ENCODE data around the gene GPRASP2. TPM values are rescaled to one million over a fixed set of nuclear protein-coding genes. Genes with fewer than 3 reads are reported as not detected.

The GPRASP2 gene
- total RNA-seq, result 14.5 and 19.5 TPM in 2 replicates

GRCh38 chrX:102712216-102712966, at the start of gene GPRASP2:
Gene GPRASP2, plus strand, starts transcription at chrX:102712448. Its CDS starts 2,422 bp downstream, at chrX:102714870.

GRCh38 chrX:102720237-102721168, 8.3 kb downstream of the GPRASP2 start, which contains the start of gene GPRASP3:
Gene GPRASP3, plus strand, starts transcription at chrX:102720743. Its CDS starts 28,253 bp downstream, at chrX:102748996.

Small RNA genes lying within 50 kb of the gene (small RNA-seq; reads per million reads assigned to genes)
- gene RNU6-589P, result not detected

Other genes with a start within 250 kb of the GPRASP2 start
- not detected in 2 replicates for gene TCP11X2, start 240.6 kb upstream of the GPRASP2 start, total RNA-seq
- 5.9 and 6.0 TPM in 2 replicates for gene TMSB15A, start 195.7 kb upstream of the GPRASP2 start, total RNA-seq
- gene ARMCX5, start 112.9 kb upstream of the GPRASP2 start, total RNA-seq, result 16.2 and 16.4 TPM in 2 replicates
- gene GPRASP1, start 61.0 kb upstream of the GPRASP2 start, total RNA-seq, result 1.9 and 2.4 TPM in 2 replicates
- 11.4 and 12.0 TPM in 2 replicates for gene GPRASP3, start 8.3 kb downstream of the GPRASP2 start, total RNA-seq
- 0.80 and 0.93 TPM in 2 replicates for gene RAB40AL, start 224.8 kb downstream of the GPRASP2 start, total RNA-seq

Data from thoracic aorta endothelial cell (primary cell).